Kidney (tissue), 14 donors: ENCODE results near the gene TMEM181. TPM values are rescaled to one million over a fixed set of nuclear protein-coding genes. Genes with fewer than 3 reads are reported as not detected.

Experiments
- DNase-seq, 5 donors: peaks; one replicate each; pipeline ENCODE4 v3.0.0-alpha.2; 2013 to 2020
- FAIRE-seq: peaks from 2 replicates; lab custom pipeline; 2012; peaks lifted over from hg19 to GRCh38; lab: Jason Lieb, UNC
- H3K27ac ChIP-seq, 2 donors: one replicate each; pipeline ENCODE4 v1.7.0; 2013; ENCODE audit warnings: low read depth in 2 of 2, low read length in 2 of 2, inconsistent platforms in 1 of 2
- H3K27me3 ChIP-seq: one replicate; pipeline ENCODE4 v1.7.1; 2013; ENCODE audit warnings: low read length, inconsistent platforms; ENCODE audit not compliant: control insufficient read depth, insufficient read depth
- H3K36me3 ChIP-seq, 3 donors: one replicate each; pipeline versions ENCODE4 v1.7.0 to v1.7.1; 2013; ENCODE audit warnings: low read length in 3 of 3, control low read depth in 1 of 3, inconsistent platforms in 1 of 3; ENCODE audit not compliant: insufficient read depth in 3 of 3, control insufficient read depth in 2 of 3
- H3K4me1 ChIP-seq, 3 donors: one replicate each; pipeline versions ENCODE4 v1.7.0 to v1.7.1; 2013; ENCODE audit warnings: low read length in 3 of 3, inconsistent platforms in 1 of 3, low read depth in 1 of 3; ENCODE audit not compliant: control insufficient read depth in 2 of 3, insufficient read depth in 2 of 3
- H3K4me3 ChIP-seq, 3 donors: one replicate each; pipeline versions ENCODE4 v1.7.0 to v1.8.1; 2013; ENCODE audit warnings: low read length in 3 of 3, control low read depth in 1 of 3, inconsistent platforms in 1 of 3
- H3K9ac ChIP-seq, 3 donors: one replicate each; pipeline versions ENCODE4 v1.7.0 to v1.7.1; 2013; ENCODE audit warnings: low read length in 3 of 3, control low read depth in 1 of 3, inconsistent platforms in 1 of 3
- H3K9me3 ChIP-seq, 3 donors: one replicate each; pipeline versions ENCODE4 v1.7.0 to v1.7.1; 2013; ENCODE audit warnings: low read length in 3 of 3, control low read depth in 1 of 3, inconsistent platforms in 1 of 3; ENCODE audit not compliant: control insufficient read depth in 2 of 3, insufficient read depth in 1 of 3
- CTCF ChIP-seq: IDR thresholded peaks from 3 replicates; pipeline ENCODE4 v1.5.1; 2012; ENCODE audit warnings: mild to moderate bottlenecking, moderate library complexity, borderline replicate concordance; ENCODE audit not compliant: insufficient read depth; ENCODE audit errors: extremely low read depth
- intact Hi-C: fragments of 100-400 bp; cut with DNase I; formaldehyde crosslinking; loops from one replicate; pipeline ENCODE4 v1.11.1; 2022
- polyA plus RNA-seq: library from polyadenylated mRNA; stranded (reverse); fragments of 350-450 nt; fragmentation: Illumina TruSeq; extraction: RNeasy Lipid Tissue Mini Kit (QIAGEN cat#74804); gene quantifications from one replicate; pipeline ENCODE4 v1.2.3, GENCODE V29; 2014; ENCODE audit warnings: low read depth, low replicate concordance; ENCODE audit not compliant: insufficient read depth
- total RNA-seq: library from RNA; stranded (reverse); fragmentation: NEBNext Ultra II Directional; extraction: Animal tissue kit (Norgen Biotek cat#: 25700); gene quantifications from one replicate; pipeline ENCODE4 v1.2.1, GENCODE V29; 2021
- donor health status: control.
- donor health status: control.
- donor health status: control.
- donor health status: control.
- donor health status: control.
- donor health status: DM: yes; HTN: yes; CAD: no.
- donor health status: Normal renal cell carcinoma (clear cell type).

TMEM181 gene
- total and polyA plus RNA-seq, 2 donors from 2014 or later, result 6.9 to 19.9 TPM

- Histone ChIP-seq H3K27me3 (no peaks in the 10 kb centered on the region), H3K4me3 (no peak overlapping the region), H3K9me3 (no peaks in the 10 kb centered on the region), H3K4me1 (peaks cover 0 to 8% (median 0%) of the 10 kb centered on the region in 3 donors), H3K27ac (no peak overlapping the region), H3K9ac (no peak overlapping the region), H3K36me3 (peaks cover 0 to 3% (median 0%) of the 10 kb centered on the region in 3 donors)
- peak in 1 of 5 donors; percentile 44 for DNase-seq
- intact Hi-C loops, result no loop called here
- TF ChIP-seq CTCF, result no peak
- no peak for FAIRE-seq
These were observed 61.2 kb downstream of the TMEM181 start for GRCh38 chr6:158620963-158621693.

DNA sequence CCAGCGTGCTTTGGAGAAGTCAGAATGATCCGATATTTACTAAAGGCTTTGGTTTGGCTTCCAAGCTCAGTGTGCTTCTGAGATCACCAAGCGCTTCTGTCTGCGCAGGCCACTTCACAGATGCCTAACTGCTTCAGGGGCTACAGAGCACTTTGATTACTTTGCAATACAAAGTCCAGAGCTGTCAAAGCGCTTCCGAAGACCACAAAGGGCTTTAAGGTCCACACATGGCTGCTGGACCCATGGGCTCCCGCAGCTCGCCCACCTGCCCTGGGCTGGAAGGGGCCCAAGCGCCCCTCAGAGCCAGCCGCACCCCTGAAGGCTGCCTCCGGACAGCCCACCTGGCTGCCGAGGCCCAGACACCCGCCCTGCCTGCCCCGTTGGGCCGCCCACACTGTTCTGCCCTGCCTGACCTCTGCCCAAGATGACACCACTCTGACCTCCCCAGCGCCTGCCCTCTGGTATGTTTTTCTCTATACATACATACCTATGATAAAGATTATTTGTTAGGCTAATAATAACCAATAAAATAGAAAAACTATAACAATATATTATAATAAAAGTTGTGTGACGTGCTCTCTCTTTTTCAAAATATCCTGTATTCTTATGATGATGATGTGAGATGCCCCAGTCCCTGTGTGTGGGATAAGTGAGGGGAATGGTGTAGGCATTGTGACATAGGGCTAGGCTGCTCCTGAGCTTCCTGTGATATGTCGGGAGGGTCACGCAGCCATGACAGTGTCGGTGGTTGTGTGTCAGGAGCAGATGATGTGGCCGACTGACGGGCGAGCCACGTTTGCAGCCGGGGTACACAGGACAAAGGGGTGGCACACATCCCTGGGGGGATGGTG is 62.0 kb downstream of the TMEM181 start:
- no peak overlapping the region for H3K9ac ChIP-seq
- H3K27ac ChIP-seq, result no peak overlapping the region
- H3K27me3 ChIP-seq, result no peaks in the 10 kb centered on the region
- no peak overlapping the region for H3K4me3 ChIP-seq
- H3K36me3 ChIP-seq, result peaks cover 3 to 5% (median 5%) of the 10 kb centered on the region in 3 donors
- peaks cover 0 to 13% (median 0%) of the 10 kb centered on the region in 3 donors for H3K4me1 ChIP-seq
- no peak for TF ChIP-seq CTCF
- DNase-seq (peak in 1 of 5 donors; percentile 59), FAIRE-seq (no peak)
- intact Hi-C loops, result no loop called here
- H3K9me3 ChIP-seq, result no peaks in the 10 kb centered on the region

DNA sequence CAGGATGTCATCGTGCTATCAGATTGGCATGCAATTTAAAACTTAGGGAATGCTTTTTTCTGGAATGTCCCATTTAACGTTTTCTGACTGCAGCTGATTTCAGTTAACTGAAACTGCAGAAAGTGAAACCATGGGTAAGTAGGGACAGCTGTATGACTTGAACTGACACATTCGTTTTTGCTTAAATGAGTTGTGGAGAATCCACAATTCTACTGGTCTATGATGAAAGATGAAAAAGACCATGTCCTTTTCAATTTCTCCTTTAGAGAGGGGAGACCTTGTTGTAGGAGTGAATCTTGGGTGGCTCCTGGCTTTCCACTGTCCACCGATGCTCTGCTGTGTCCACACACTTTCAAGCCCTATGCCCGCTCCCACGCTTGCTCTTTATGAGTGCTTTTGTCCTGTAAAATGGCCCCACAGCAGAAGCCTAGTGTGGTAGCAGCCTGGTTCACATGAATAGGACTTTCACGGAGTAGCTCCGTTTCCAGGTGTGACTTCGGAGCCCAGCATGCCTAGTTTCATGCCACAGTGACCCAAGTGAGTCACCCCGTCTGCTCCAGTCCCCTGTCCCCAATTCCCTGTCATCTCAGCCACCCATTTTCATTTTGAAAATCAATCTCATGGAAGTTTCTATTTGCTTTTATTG is 62.8 kb downstream of the TMEM181 start:
- H3K27ac ChIP-seq, result no peak overlapping the region
- H3K9ac ChIP-seq, result no peak overlapping the region
- no peak for TF ChIP-seq CTCF
- peaks cover 3 to 7% (median 6%) of the 10 kb centered on the region in 3 donors for H3K36me3 ChIP-seq
- H3K4me1 ChIP-seq, result peaks cover 0 to 15% (median 0%) of the 10 kb centered on the region in 3 donors
- DNase-seq (peak in 1 of 5 donors; percentile 34), FAIRE-seq (no peak)
- no peak overlapping the region for H3K4me3 ChIP-seq
- H3K9me3 ChIP-seq, result no peaks in the 10 kb centered on the region
- intact Hi-C loops, result no loop called here
- no peaks in the 10 kb centered on the region for H3K27me3 ChIP-seq
